Peyer's patch (tissue), 4 donors: ENCODE measurements around the gene PPP2R5D.

Experiments
- CTCF ChIP-seq, 6 experiments: fragments of 450-650 bp in 4 of 6; fragments of 200-600 bp in 2 of 6; sonication (generic) in 1 of 6; IDR thresholded peaks; one replicate each; pipeline ENCODE4 v1.5.1; 2017 to 2019; ENCODE audit warnings: antibody characterized with exemption in 6 of 6, mild to moderate bottlenecking in 3 of 6, moderate library complexity in 1 of 6
- POLR2A ChIP-seq, 2 donors: fragments of 450-650 bp; IDR thresholded peaks; one replicate each; pipeline ENCODE4 v1.5.1; 2017; ENCODE audit warnings: antibody characterized with exemption in 2 of 2, mild to moderate bottlenecking in 2 of 2, moderate library complexity in 2 of 2

GRCh38 chr6:42961020-42961470 is 23.3 kb upstream of the PPP2R5D start:
- no peak for TF ChIP-seq CTCF (IDR thresholded peaks at IDR 0.05)
- TF ChIP-seq POLR2A (IDR thresholded peaks at IDR 0.05): no peak
